HG03439 (cell line): ENCODE measurements around the gene PKNOX2.

Experiments
- ATAC-seq: cut with Tn5 transposase; IDR thresholded peaks from one replicate; pipeline ENCODE4 v1.9.1; 2021; ENCODE audit warnings: mild to moderate bottlenecking, moderate library complexity; ENCODE audit not compliant: unreplicated experiment

Gene PKNOX2

DNA sequence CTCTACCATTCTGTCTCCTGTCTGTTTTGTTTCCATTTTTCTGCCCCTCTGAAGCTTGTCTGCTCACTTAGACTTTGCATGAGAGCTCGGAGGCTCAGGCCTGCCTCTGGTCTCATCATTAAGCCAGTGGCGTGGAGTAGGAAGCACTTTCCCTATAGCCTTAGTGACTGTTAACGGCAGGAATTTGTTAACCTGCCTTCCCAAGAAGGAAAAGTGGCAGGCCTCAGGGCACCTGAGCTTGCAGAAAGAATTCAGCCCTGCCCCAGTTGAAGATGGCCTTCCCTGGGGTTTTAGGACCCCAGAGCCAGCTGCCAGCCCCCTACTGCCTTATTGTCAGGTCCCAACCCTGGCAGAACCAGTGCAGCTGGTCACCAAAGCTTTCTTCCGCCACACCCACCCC is 93.2 kb downstream of the PKNOX2 start:
- ATAC-seq, result no peak

DNA sequence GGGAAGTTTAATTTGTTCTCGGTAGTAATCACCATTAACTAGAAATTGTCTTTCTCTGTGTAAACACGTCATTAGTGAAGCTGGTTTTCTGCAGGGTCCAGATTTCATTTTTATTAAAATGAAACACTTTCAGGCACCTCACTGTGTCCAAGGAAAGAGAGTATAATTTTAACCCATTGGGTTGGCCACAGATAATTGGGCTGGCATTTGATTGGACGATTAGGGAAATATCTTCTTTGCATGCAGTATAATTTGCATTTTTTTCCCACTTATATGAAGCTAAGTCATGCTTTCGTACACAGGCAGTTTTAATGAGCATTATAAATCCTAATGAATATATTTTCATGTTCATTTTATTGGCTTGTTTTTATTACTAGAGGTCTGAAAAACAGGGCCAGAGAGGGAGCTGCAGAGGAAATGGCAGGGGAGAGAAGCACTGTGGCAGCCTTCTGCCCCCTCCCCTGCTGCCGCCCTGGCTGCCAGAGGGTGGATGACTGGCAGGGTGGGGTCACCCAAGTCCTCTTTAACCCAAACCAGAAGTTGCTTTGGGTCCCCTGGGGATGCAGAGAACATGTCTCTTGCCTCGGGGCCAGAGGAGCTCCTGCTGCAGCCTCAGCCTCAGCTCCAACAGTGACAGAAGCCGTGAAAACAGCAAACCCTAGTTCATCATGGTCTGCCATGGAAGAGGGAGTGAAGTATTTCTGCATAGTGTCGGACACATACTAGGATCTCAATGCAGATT is 93.9 kb downstream of the PKNOX2 start:
- ATAC-seq, result no peak

DNA sequence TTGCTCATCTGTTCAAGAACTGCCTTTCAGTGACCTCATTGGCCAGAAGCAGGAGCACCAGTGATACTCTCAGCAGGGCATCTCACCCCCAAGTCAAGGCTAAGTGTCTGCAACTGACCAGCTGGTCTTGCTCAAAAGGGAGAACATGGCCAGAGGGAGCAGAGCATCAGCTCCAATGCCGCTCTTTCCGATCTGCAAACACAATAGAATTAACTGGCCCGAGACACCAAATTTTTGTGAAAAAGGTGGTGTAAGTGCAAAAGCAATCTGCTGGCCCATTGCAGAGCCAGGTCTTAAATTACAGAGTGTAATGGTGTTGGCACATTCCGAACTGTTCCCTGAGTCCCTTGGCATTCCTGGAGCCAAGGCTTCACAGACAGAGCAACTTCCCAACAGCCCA is 97.0 kb downstream of the PKNOX2 start:
- no peak for ATAC-seq

DNA sequence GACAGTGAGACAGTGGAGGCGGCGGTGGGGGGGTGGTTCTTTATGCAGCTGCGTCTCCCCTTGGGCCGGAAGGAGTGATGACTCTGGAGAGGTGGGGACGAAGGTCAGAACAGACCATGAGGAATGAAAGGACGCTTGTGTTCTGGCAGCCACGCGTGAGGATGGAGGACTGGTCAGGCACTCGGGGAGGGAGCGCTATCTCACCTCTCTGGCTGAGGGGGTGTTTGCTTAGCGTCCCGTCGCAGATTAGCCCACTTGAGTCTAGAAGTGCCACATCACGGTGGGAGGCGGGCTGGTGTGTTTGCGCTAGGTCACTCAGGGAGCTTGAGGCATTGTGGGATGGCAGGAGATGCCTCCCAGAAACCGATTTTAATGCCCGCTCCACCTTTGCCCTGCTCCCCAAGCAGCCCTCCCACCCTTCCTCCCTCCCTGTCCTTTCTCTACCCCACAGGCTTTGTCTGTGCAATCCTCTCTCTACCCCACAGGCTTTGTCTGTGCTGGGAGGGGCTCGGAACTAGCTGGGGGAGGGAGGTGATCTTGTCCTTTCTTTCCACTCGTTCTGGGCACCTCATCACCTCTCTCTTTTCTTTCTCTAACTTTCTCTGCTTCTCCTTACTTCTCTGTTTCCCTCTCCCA is 97.8 kb downstream of the PKNOX2 start:
- ATAC-seq, result no peak

DNA sequence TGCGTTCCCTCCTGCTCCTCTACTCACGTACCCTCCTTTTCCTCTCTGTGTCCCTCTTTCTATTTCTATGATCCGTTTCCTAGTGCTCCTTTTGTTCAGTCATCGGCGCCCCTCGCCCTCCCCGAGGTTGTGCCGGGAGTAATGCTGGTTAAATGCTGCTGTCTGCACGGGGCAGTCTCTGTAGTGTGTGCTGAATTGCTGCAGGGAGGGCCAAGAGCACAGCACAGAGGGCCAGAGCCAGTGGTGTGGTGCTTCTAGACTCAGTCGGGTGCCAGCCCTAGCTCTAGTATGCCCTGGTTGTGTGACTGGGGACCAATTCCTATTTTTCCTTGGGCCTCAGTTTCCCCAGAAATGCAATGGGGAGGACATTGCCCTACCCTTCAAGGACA is 98.3 kb downstream of the PKNOX2 start:
- no peak for ATAC-seq

DNA sequence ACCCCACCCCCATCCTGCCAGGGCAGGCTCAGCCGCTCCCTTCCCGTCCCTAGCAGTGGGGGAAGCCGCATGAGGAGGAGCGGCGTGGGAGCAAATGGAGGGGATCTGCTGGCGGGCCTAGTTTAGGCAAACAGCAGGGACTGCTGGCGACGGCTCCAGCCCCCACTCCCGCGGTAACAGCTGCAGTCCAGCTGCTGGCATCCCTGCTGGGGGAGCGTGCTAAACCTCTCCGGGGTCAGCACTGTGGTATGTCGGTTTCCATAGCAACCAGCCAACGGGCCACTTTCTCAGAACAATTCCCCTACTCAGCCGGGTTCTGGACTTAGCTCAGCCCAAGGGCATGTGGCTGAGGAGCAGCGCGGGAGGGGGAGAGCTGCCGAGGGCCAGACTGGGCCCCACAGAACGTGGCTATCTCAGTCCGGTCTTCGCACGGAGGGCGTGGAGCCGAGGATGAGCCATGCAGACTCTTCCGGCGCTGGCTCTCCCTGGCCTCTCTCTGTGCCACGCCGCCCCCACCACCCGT is 98.8 kb downstream of the PKNOX2 start:
- no peak for ATAC-seq

DNA sequence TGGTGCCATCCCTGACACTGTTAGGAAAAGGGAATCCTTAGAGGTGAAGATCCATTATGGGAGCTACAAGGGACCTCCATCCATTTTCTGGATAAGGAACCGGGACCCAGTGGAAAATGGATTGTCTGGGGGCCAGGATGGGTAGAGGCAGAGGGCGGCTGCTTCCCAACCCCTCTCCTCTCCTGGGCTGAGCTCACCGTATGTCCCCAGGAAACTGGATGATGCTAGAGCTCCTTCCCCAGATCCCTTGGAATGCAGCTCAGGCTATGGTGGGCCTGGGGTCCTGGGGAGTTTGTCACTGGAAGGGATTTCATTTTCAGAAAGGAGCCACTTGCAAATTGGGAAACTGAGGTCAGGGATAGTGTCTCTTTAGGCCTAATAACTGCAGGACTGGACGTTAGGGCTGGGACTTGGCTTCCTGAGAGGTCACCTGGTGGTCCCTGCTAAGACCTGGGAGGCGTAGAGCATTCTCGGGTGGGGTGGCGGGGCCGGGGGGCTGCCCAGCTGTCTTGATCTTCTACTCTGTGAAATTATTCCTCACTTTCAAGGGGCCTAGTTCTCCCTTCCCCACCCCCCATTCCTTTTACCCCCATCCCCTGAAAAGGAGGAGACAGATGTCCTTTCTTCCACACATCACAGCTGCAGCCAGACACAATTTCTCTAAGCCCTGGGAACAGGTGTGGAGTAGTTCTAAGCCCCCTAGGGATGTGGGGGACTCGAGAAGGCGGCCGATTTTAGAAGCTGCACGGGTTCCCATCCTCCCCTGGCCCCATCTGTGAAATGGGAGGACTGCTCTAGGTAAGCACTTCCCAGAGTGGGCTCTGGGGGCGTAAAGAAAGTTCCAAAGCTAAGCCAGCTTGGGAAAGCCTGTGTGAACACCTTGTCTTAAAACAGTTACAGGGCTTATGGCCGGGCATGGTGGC is 99.8 kb downstream of the PKNOX2 start:
- no peak for ATAC-seq

DNA sequence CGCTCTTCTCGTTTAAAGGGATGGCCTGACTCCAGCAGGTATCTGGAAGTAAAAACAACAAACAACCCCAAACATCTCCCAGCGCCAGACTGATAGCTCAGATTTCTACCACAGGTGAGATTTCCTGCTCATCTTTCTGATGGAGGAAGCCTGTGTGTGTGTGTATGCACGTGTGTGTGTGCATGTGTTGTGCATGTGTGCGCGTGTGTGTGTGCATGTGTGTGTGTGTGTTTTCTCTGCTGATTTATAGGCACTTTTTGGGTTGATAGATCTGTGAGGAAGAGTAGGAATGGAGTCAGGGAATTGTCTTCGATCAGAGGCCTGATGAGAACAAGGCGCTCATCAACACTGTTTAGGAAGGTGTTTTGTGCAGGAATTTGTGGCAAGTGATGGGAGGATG is 103.0 kb downstream of the PKNOX2 start:
- ATAC-seq, result no peak

DNA sequence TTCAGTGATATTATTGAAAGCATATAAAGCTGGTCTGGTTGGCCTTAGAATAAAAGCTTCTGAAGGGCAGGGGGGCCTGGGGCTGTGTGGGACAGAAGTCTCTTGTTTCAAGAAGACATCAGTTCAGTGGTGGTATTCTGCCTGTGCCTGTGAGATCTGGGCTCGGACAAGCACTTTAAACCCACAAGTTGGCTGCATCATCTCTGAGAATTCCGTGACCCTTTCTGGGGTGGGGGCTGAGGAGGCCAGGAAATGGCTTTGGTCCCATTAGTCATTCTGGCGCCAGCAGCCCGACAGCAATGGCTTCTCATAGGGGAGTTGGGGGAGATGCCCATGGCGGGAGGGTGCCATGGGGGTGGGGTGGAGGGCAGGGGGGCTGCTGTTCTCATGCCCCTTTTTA is 104.1 kb downstream of the PKNOX2 start:
- ATAC-seq, result no peak

DNA sequence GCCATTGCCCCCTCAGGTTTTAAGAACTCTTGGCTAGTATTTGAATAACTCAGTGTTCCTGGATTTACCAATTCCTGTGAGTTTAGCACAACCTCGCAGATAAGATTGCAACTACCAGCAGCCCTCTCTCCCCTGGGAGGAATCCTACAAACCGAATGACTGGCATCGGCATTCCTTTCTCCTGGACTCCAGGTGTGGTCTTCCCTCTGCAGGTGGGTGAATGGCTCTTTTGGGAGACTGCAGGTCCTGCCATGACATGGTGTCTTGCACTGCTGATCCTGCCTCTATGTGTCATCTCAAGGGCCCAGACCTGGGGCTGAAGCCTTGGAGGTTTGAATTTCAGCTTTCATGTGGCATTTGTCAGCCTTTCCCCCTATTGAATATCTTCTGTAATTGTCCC is 105.6 kb downstream of the PKNOX2 start:
- ATAC-seq, result no peak

DNA sequence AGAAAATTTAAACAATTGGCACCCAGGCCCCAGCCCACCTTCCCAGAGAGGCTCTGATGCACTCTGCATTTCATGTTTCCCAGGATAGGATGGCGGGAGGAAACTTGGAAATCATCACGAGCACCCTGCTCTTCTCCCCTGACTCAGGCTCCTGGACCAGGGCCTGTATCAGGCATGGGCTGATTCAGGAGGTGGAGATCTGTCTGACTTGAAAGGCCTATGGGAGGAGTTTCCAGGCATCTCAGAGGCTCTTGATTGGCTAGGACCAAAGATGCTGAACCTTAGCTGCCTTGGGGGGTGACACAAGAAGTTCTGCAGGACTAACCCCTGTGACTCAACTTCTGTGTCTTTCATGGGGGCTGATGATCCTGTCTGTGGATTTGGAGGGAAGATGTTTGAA is 106.2 kb downstream of the PKNOX2 start:
- no peak for ATAC-seq

DNA sequence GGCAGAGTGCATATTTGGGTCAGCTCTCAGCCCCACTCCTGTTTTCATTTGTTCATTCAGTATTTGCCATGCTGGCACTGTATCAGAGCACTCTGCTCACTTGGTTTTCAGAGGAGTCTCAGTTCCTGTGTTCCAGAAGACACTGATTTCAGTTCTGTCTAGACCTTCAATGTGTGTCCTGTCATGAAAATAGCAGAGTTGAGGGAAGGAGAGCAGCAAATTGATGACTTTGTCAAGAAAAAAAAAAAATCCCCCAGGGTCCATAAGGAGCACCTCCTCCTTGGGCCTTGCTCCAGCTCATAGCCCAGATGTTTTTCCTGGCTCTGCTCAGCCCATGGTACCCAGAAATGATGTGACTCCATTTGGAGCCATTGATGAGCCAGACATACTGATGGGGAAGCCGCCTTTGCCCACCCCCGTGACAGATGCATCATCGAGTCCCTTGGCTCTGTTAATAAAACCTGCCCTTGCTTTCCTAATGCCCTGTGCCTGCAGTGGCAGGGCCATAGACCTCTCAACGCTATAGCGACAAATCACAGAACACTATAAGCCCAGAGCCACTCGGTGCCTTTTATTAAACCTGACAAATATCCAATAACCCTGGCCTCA is 107.0 kb downstream of the PKNOX2 start:
- ATAC-seq, result no peak

DNA sequence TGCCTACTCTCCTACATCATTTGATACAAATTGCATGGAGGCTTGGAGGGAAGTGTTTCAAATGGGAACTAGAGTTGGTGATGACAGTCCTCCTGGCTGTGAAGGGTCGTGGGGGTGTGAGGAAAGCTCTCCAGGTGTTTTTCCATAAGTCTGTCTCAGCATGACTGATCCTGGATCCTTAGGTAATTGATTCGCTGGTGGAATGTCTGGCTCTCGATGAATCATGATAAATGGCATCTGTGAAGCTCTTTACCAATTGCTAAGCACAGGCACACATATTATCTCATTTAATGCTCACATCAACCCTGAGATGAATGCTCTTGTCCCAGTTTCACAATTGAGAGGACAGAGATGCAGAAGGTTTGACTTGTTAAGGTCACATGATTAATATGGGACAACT is 107.5 kb downstream of the PKNOX2 start:
- no peak for ATAC-seq

DNA sequence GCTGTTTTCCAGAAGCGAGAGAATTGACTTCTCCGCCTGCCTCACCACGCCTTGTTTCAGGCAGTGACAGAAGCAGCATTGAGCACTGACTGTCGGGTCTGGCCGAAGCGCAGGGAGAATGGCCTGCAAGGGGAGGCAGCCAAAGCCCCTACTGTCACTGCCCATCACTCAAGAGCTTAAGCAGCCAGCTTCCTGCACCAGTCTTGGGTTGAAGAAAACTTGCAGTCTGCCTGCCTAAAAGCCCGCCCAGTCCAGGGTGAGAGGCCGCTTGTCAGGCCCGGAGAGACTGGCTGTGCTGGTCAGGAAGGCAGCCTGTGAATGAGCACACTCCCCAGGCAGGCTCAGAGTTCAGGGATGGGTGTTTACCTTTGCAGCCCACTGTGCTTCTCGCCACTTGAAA is 108.3 kb downstream of the PKNOX2 start:
- no peak for ATAC-seq

DNA sequence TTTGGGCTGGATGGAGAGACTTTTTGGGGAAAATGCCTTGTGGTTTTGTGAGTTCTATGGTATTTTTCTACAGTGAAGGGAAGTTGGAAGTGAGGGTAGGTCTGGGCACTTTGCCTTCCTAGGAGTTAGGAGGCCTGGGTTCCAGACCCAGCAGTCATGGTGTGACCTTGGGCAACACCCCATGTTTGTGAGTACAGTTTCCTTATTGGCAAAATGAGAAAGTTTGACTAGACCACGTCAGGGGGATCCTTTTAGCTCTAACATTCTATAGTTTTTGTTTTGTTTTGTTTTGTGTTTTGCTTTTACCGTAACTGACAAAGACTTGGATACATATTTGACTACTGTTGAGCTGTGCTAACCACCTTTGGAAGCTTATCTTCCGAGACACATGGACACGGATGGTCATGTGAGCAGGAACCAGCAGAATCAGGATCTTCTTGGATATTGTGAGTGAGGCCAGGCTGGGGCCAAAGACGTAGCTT is 109.0 kb downstream of the PKNOX2 start:
- no peak for ATAC-seq

DNA sequence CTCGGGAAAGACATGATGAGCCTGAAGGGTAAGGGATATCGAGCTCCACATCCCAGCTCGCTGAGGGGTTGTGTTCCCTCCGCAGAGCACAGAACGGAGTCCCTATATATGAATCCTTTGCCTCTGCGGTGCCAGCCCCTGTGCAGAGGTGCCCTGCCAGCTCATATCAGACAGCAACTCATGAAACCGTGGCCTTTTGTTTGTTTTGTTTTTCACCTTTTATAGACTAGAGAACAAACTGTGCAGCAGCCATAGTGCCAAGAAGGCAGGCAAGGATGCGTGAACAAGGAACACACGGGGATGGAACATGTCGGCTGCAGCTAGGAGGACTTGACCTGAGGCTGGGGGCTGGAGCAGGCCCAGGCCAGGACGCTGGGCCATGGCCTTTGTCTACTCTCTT is 109.8 kb downstream of the PKNOX2 start:
- no peak for ATAC-seq

DNA sequence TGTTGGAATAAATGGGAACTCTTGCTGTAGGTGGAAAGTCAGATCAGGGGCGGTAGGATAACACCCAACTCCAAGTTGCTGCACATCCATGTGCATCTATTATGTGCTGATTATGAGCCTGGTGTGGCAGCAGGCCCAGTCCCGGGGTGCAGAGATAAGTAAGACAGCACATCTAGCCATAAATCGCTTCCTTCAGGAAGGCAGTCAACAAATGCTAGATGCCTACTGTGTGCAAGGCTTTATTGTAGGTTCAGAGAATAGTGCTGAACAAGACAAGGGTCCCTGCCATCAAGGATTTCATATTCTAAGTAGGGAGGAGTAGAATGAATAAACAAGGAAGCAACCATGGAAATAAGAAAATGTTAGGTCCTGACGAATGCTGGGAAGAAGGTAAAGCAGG is 110.2 kb downstream of the PKNOX2 start:
- no peak for ATAC-seq

DNA sequence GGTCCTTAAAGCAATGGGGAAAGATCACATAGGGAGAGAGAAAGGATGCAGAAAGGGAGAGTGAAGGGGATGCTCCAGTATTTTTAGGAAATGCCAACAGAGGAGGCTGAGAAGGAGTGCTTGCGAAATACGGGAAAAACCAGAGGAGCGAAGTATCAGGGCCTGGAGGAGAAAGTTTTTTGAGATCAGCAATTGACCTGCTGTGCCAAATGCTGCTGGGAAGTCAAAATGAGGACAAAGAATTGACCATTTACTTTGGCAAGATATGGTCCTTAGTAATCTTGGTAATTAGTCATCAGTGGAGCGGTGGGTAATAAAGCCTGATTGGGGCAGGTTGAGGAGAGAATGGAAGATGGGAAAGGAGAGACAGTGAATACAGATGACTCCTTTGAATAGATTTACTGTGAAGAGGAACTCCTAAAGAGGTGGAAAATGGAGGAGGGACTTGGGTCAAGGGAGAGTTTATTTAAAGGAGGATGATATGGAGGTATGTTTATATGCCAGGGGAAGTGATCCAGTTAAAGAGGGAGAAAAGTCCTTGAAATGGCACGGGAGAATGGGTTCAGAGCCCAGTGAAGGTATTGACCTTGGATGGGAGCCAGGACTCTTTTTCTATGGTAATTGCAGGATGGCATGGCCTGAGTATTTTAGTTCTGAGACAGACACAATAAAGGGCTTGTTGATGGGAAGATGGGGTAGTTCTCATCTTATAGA is 111.5 kb downstream of the PKNOX2 start:
- ATAC-seq, result no peak

DNA sequence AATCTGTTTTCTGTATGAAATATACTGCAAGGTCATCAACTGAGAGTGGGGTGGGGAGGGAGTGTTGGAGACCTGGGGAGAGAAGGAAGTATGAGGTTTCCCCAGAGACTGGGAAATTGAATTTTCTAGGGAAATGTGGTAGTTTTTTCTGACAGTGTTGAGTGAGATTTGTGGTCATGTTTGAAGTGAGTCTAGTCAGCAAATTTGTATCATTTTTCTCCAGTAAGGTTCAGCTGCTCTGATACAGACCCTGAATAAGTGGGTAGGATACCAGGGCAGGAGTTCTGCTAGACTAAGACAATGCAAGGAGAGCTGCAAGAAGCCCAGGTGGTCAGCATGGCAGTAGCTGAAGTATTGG is 112.0 kb downstream of the PKNOX2 start:
- ATAC-seq, result no peak

DNA sequence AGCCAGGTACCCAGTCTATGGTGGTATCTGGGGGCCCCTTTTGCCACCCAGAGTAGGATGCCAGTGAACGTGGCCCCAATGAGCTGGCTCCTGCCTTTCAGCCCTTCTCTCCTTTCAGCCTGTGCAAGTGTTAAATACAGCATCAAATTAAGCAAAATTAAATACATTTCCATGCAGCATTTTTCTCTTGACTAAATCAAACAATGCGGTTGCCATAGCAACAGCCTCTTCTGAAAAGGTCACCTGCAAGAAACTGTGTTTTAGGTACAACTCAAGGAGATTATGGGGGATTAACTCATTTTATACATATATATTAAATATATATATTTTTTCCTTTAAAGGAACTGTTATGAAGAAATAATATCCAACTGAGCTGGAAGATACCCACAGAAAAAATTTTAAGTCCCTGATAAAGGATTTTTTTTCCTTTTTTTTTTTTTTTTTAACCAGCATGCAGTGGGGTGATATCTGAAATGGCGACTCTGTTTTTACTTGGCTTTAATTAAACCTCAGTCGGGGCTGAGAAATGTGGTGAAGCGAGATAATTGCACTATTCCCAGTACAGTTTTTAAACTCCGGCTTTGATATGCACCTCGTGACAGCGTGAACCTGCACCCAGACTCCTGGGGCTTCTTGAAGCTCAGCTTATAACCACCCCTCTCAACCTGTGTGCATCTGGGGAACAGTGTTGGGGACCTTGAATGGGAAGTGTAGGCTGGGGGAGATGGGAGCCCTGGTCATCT is 115.3 kb downstream of the PKNOX2 start:
- ATAC-seq, result no peak
